ENCODE data around the gene ABCB6.
A peak's percentile ranks its signal among the peaks of the same experiment; 100 is the strongest.

ABCB6 gene

GRCh38 chr2:219184121-219184520, 34.6 kb downstream of the ABCB6 start:
- no peak for DNase-seq (ENCODE audit: low read depth)

GRCh38 chr2:219183151-219183772, 35.5 kb downstream of the ABCB6 start:
- DNase-seq (ENCODE audit: low read depth): no peak

GRCh38 chr2:219182331-219183150, 36.2 kb downstream of the ABCB6 start:
- no peak for DNase-seq (ENCODE audit: low read depth)

GRCh38 chr2:219181531-219181930, 37.2 kb downstream of the ABCB6 start:
- DNase-seq (ENCODE audit: low read depth): no peak

GRCh38 chr2:219180961-219181360, 37.8 kb downstream of the ABCB6 start:
- no peak for DNase-seq (ENCODE audit: low read depth)

GRCh38 chr2:219179601-219180465, 38.9 kb downstream of the ABCB6 start:
- DNase-seq (ENCODE audit: low read depth): no peak

- peak; percentile 37 for DNase-seq (ENCODE audit: low read depth)
These were observed 40.2 kb downstream of the ABCB6 start for GRCh38 chr2:219178377-219179175.

- DNase-seq (ENCODE audit: low read depth): peak; percentile 88
These were observed 41.0 kb downstream of the ABCB6 start, which contains the start of gene RETREG2 for GRCh38 chr2:219177552-219178376. Gene RETREG2 (plus strand): TSS chr2:219178275. CDS start chr2:219178353, 78 bp downstream.

GRCh38 chr2:219176818-219177551, 41.8 kb downstream of the ABCB6 start, which contains the start of gene CNPPD1:
Gene CNPPD1 (minus strand): TSS chr2:219176925. CDS start chr2:219176828, 97 bp downstream.
- peak; percentile 75 for DNase-seq (ENCODE audit: low read depth)

GRCh38 chr2:219175928-219176817, 42.6 kb downstream of the ABCB6 start:
- DNase-seq (ENCODE audit: low read depth): peak; percentile 43

GRCh38 chr2:219175486-219175885, 43.3 kb downstream of the ABCB6 start:
- no peak for DNase-seq (ENCODE audit: low read depth)

- DNase-seq (ENCODE audit: low read depth): no peak
These were observed 44.0 kb downstream of the ABCB6 start for GRCh38 chr2:219174801-219175200.

- DNase-seq (ENCODE audit: low read depth): no peak
These were observed 44.6 kb downstream of the ABCB6 start for GRCh38 chr2:219174146-219174545.

GRCh38 chr2:219173176-219173575, 45.6 kb downstream of the ABCB6 start:
- DNase-seq (ENCODE audit: low read depth): no peak

- no peak for DNase-seq (ENCODE audit: low read depth)
These were observed 46.3 kb downstream of the ABCB6 start for GRCh38 chr2:219172231-219173154.

- peak; percentile 75 for DNase-seq (ENCODE audit: low read depth)
These were observed 47.5 kb downstream of the ABCB6 start for GRCh38 chr2:219171231-219171651.

GRCh38 chr2:219169930-219170654, 48.7 kb downstream of the ABCB6 start, which contains the start of gene SLC23A3:
Gene SLC23A3 (minus strand): TSS chr2:219170029. CDS start chr2:219169984, 45 bp downstream.
- no peak for DNase-seq (ENCODE audit: low read depth)
